ENCODE measurements around the gene DHRS7B.

DHRS7B gene

DNA sequence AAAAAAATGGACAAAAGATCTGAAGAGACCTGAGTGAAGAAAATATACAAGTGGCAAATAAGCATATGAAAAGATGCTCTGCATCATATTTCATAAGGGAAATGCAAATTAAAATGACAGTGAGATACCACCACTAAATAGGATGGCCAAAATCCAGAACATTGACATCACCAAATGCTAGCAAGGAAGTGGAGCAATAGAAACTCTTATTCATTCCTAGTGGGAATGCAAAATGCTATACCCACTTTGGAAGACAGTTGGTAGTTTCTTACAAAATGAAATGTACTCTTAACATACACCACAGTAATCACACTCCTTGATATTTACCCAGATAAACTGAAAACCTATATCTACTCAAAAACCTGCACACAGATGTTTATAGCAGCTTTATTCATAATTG, 33.6 kb downstream of the DHRS7B start:
- DNase-seq: no peak

GRCh38 chr17:21161498-21162393, 35.0 kb downstream of the DHRS7B start:
- no peak for DNase-seq

DNA sequence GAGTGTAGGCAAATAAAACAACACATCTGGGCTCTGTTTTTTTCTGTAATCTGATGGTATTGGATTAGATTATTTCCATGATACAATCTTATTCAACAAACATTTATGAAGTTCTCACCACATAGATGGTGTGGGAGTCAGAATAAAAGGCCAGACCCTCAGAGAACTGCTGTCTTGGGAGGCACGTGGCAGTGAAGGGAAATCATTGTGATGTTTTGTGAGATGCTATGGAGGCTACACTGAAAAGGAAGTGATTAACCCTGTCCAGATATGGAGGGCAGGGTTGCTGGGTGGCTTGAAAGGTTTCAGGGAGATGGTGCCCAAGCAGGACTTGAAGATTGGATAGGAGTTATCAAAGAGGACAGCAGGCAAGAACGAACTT, 35.6 kb downstream of the DHRS7B start:
- DNase-seq: no peak

DNA sequence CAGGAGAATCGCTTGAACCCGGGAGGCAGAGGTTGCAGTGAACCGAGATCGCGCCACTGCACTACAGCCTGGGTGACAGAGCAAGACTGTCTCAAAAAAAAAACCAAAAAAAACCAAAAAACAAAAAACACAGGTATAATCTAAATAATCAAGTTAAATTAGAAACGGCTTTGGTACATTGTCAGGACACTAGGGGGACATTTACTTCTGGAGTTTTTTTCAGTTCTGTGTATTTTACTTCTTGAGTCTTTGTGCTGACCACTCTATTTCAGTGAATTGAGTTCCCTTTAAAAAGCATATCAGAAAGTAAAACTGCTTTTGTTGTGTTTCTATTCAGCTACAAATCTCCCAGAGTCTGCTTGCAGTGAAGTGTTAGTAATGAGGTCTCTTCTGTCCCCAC, 36.3 kb downstream of the DHRS7B start:
- no peak for DNase-seq

GRCh38 chr17:21164216-21164615, 37.5 kb downstream of the DHRS7B start:
- no peak for DNase-seq

DNA sequence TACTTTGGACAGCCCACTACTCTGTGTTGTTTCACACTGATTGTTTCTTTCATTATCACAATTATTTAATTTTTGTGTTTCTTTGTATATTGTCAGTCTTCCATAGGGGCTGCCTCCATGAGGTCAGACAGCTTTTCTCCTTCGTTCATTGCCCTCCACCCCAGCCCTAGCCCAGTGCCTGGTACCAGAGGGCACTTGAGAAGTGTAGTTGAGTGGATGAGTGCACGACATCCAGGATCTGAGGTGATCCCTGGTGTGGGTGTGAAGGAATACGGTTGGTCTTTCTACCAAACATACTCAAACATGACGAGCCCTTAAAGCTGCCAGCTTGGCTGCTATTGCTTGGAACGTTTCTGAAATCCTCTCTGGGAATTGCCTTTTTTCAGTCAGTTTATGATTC, 37.9 kb downstream of the DHRS7B start:
- DNase-seq: no peak

DNA sequence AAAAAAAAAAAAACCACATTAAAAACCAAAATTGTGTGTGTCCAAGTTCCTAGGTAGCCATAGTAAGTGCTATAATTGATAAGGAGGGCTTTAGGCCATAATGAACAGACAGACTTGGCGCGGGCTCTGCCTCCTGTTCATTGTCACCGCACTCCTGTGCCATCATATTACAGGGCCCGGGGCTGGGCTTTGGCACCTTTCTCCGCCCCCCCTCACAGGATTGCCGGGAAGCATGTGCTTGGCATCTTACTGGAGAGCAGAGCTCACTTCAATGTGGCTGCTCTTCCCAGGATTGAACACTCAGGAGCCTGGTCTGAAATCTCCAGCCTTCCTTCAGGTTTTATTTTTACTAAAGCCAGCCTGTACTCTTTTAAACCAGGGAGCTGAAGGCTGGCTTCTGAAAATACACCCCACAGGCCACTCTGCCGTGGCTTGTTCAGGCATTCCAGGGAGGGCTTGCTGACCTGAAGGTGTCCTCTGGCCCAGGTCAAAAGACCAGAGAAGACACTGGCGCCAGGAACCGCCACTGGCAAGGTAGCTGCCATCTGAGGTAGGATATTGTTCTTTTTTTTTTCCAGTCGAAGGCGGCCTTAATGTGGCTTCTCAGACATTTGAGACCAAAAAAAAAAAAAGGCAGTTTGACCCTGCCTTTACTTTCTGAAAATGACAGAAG, 39.3 kb downstream of the DHRS7B start:
- DNase-seq: no peak

DNA sequence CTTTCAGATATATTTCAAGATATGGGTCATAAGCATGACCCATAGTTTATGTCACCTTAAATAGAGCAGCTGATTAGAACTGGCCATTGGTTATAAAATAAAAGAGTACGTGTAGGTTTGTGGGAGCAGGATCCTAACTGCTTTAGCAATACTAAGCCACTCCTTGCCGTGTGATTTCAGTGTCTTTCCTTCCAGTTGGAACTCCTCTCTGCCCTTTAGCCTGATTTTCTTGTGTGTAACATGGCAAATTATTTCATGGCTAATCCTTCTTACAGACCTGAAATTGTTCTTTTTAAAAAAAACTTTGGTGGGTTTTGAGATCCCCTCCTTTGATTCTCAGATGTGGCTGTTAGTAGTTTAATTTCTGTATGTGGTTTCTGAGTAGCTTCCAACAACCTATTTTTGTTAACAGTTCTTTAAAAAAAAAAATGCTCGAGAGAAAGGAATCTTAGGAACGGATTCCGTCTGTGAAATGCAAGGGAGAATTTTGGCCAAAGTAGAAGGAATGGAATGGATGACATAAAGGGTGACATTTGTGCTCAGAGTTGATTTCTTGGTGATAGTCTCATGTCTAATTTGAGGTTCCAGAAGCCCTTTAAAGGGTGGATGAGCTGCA, 39.9 kb downstream of the DHRS7B start:
- DNase-seq: no peak

- DNase-seq: no peak
Observed at GRCh38 chr17:21167303-21167702, 40.5 kb downstream of the DHRS7B start.

GRCh38 chr17:21168555-21168865, 41.7 kb downstream of the DHRS7B start:
- no peak for DNase-seq

DNA sequence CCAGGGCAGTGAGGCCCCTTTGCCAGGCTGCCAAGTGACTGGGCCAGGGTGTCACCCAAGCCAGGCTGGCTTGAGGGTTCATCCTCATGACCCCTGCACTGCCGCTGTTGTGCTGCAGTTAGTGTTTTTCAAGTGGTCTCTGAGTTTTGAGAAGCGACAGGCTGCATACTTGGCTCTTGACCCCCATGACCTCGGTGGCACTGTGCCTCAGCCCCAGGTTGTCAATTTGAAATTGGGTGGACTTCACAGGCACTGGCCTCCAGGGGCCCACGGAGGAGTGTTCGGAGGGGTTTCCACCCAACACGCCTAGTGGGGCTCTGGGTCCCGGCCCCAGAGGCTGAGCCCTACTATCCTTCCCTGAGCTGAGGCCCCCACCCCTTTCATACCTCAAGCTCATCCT, 42.7 kb downstream of the DHRS7B start:
- DNase-seq: no peak

DNA sequence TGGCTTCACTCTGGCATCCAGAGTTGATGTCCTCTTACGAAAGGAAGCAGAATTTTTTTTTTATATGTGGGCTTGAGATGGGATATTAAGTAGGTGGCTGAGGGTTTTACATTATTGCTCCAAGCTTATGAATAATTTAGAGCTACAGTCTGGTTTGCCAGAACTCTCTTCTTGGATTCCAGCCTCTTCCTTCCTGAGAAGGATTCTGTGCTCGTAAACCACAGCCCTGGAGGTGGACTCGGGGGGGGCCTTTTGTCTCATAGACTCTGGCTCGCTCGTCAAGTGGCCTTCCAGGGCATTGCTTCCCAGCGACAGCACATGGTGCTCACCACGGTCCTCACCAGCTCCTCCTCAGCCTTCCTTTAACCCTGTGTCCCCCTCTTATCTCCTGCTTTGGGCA, 44.0 kb downstream of the DHRS7B start:
- no peak for DNase-seq

DNA sequence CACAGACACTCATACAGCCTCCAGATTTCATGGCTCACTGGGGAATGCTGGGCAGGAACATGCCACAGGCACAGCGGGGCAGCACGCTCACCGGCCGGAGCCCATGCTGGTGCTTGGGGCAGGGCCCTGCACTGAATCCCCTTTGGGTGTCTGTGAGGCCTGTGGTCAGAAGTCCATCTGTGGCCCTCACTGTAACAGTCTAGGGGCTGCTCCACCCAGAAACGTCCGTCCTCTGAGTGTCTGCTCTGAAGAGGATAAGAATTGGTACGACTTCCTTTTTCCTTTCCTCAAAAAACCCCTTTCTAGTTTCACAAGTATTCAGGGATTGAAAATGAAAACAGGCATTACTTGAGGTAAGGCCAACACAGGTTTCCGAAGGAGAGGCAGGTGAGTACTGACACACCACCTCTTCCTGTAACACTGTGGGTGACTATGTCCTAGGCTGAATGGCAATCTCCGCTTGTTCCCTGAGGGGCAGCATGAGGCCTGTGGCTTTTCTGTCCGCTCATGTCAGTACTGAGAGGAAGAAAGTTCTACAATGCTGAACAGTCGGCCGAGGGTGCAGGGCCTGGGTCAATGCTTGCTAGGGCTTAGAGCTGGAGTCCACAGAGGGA, 44.7 kb downstream of the DHRS7B start:
- DNase-seq: no peak

DNA sequence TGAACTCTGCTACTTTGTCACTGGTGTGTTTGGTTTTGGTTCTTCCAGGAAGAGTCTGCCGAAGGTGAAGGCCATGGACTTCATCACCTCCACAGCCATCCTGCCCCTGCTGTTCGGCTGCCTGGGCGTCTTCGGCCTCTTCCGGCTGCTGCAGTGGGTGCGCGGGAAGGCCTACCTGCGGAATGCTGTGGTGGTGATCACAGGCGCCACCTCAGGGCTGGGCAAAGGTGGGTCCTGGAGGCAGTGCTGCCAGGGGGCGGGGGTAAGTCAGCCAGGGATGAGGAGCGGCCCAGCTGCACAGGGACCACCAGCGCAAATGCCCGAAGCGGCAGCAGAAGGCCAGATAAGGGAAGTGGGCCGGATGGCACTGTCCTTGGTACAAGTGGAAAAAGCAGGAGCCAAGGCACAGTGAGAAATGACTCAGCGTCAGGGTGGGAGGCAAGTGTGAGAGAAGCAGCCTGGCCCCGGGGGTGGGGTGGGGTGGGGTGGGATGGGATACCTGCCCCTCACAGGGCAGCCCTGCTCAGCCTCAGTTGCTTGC, 45.3 kb downstream of the DHRS7B start:
- DNase-seq: no peak

- DNase-seq: no peak
Observed at GRCh38 chr17:21172846-21173245, 46.1 kb downstream of the DHRS7B start.

DNA sequence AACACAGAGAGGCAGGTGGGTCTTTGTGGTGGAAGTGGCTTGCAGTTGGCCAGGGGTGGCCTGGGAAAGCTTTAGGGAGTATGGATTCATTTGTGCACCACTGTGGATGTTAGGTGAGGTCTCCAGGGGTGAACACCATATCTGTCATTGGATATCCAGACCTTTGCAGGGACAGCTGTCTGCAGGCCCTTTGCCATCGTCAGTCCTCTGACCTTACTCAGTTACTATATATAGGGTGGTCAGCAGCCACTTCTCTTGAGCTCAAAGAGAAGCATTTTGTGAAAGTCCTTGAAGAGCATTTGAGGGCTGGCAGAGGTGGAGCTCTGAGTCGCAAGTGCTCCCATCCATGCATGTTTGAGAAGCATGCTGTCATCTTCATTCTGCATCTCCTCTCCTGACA, 46.8 kb downstream of the DHRS7B start:
- no peak for DNase-seq

DNA sequence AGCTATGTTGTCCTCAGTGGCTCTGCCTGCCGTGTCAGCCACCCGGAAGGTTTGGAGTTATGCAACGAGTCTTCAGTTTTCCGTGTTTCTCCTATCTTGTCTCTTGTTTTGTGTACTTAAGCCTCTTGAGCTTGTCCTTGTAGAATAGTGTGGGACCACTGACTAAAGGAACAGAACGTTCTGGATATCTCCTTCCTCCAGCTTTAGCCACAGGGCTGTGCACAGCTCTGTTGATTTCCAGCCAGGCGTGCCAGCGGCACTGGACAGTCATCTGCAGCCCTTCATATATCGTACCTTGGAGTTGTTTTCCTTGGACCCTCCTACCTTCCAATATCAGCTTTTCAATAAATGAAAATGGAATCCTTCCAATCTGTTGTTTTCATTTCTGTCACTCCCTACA, 47.4 kb downstream of the DHRS7B start:
- no peak for DNase-seq

GRCh38 chr17:21174713-21175112, 47.9 kb downstream of the DHRS7B start:
- DNase-seq: no peak

DNA sequence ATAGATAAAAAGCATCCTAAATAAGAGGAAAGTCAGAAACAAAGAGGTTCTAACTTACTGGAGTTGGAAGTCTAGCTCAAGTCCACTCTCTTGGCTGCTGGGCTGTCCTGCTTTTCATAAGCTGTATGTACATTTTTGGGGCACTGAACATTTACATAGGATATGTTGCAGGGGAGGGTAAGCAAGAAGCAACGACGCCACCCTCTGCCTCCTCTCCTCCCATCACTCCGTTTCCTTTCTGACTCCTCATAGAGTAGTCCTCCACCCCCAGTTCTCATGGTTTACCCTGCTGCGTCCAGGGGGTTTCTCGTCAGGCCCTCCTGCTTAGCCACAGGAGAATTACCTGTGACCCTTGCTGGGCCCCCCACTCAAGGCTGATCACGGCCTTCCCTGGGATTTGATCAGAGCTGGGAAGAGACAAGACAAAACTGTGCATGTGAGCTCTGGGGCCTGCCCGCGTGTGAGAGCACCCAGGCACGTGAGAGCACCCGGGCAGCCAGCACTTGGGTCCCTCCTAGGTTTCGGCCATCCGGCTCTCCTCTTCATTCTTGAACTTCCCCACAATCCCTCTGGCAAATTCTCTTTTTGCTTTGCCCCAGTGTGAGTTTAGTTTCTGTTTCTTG, 50.1 kb downstream of the DHRS7B start:
- DNase-seq: no peak

DNA sequence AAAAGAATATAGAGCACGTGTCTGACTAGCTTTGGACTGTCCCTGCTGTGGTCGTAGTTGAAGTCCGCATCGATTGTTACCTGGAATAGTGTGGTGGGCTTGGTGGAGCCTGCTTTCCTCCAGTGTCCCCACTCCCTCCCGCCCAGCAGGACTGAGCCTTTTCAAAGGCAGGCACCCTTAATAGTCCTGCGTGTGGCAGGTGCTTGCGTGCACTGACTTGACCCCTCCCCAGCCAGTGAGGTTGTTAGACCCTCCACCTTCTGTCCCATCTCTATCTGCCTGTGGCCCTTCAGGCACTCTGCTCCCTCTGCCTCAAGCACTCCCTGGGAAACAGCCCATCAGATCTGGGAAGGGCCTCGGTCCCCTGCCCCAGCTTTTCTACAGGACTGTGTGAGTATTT, 50.6 kb downstream of the DHRS7B start:
- DNase-seq: no peak

DNA sequence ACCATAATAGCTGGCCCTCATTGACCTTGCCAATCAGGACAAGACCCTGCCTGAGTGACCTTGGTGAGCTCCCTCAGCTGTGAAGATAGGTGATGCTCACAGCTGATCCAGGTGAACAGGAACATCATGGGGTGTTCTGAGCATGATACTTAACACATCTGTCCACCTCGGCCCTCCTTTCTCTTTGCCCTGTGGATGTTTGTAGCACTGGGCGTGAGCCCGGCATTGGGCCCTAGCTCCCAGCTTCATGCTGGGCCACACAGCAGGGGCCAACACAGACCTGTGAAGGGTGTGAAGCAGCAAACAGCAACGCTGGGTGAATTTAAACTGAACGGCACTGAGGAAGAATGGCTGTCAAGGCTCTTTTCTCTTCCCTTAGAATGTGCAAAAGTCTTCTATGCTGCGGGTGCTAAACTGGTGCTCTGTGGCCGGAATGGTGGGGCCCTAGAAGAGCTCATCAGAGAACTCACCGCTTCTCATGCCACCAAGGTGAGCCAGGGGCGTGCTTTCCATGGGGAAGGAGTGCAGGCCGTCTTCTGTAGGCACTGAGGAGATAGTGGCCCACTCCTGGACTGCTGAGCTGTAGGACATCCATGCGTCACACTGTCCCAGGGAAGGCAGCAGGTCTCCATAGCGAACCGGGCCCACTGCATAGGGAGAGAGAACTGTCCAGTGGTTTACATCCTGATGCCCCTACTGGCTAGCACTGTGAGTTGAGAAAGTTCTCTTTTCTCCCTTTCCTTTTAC, 51.3 kb downstream of the DHRS7B start:
- DNase-seq: no peak

GRCh38 chr17:21183468-21183867, 56.7 kb downstream of the DHRS7B start:
- DNase-seq: no peak
